Esophagus muscularis mucosa (tissue), 3 donors: Measurements from ENCODE around the gene FGF22.

Source experiments
- CTCF ChIP-seq, 3 experiments: fragments of 200-600 bp in 2 of 3; fragments of 450-650 bp in 1 of 3; sonication (generic) in 2 of 3; IDR thresholded peaks; one replicate each; pipeline ENCODE4 v1.5.1; 2017 to 2019; ENCODE audit warnings: antibody characterized with exemption in 3 of 3, mild to moderate bottlenecking in 2 of 3, moderate library complexity in 1 of 3
- POLR2A ChIP-seq: fragments of 450-650 bp; IDR thresholded peaks from one replicate; pipeline ENCODE4 v1.6.1; 2017; ENCODE audit warnings: antibody characterized with exemption, moderate library complexity, mild to moderate bottlenecking, low read depth
- POLR2AphosphoS5 ChIP-seq, 2 donors: sonication (generic); formaldehyde crosslinking; IDR thresholded peaks; one replicate each; pipeline ENCODE4 v1.6.1; 2017; ENCODE audit warnings: antibody characterized with exemption in 2 of 2

- TF ChIP-seq POLR2AphosphoS5 (IDR thresholded peaks at IDR 0.05) (peak in 1 of 2 donors; percentile 59), POLR2A (no peak), CTCF (IDR thresholded peaks at IDR 0.05) (peak in 1 of 3 experiments; percentile 13)
Observed at GRCh38 chr19:639253-640160, at the start of gene FGF22.
